Erythroblast (primary cell): ENCODE measurements around the gene NCLN.
A peak's percentile ranks its signal among the peaks of the same experiment; 100 is the strongest.
"Not testable (repeated sequence)": the region's sequence is repeated elsewhere in the genome, so short reads cannot be mapped to it uniquely, and the experiment has no call there.

Experiments
- DNase-seq, 2 experiments: peaks; one replicate each; lab custom pipeline; 2025; lab: John Stamatoyannopoulos, UW
- GATA1 ChIP-seq: IDR thresholded peaks from 2 replicates; pipeline ENCODE4 v1.6.1; 2011; ENCODE audit warnings: low read depth, mild to moderate bottlenecking, control low read depth, low read length, moderate library complexity
- POLR2A ChIP-seq: IDR thresholded peaks from 2 replicates; pipeline ENCODE4 v1.6.1; 2011; ENCODE audit warnings: mild to moderate bottlenecking, low read length

The NCLN gene

DNA sequence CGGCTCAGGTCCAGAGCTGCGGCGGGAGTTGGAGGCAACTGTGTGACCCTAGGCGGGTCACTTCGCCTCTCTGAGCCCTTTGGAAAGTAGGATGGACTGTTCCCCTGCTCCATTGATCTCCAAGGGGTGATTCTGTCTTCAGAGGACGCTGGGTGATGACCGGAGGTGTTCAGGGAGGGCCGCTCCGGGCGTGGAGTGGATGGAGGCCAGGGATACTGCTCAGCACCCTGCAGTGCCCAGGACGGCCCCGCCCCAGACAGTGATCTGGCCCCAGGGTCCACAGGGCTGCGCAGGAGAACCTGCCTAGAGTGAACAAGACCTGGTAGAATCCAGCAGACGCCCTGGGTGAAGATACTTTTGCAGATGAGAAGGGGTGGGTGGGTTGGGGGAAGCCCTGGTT, 7.0 kb downstream of the NCLN start:
- DNase-seq, result no peak
- TF ChIP-seq POLR2A (no peak), GATA1 (no peak)

DNA sequence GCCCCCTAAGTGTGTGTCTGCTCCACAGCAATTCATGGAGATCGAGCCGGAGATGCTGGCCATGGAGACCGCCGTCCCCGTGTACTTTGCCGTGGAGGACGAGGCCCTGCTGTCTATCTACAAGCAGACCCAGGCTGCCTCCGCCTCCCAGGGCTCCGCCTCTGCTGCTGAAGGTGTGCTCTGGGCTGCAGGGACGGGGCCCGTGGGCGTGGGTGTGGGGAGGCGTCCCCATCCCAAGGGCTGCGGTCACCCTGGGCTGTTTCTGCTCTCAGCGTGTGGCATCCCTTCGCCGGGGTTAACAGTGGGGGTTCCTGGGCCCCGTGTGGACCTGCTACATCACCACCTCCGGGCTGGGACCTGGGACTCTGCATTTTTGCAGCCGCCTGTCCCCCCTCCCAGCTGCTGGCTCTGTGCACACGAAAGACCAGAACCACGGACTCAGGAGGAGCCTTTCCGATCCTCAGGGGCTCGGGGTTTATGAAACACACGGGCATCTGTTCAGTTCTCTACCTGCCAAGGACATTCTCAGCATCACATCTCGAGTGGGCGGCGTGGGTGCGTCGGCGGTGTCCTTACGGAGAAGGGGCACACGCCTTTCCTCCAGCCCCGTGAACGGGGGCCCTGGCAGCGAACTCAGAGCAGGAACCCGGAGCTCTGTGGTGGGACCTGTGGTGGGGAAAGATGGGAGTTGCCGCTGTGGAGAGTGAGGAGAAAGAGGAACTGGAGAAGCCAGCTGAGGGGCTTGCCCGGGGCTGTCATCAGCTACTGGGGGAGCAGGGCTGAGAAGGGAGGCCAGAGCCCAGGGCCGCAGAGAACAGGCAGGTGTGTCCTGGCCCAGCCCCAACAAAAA, 7.8 kb downstream of the NCLN start:
- TF ChIP-seq GATA1 (no peak), POLR2A (no peak)
- peak in 1 of 2 experiments; percentile 49 for DNase-seq

DNA sequence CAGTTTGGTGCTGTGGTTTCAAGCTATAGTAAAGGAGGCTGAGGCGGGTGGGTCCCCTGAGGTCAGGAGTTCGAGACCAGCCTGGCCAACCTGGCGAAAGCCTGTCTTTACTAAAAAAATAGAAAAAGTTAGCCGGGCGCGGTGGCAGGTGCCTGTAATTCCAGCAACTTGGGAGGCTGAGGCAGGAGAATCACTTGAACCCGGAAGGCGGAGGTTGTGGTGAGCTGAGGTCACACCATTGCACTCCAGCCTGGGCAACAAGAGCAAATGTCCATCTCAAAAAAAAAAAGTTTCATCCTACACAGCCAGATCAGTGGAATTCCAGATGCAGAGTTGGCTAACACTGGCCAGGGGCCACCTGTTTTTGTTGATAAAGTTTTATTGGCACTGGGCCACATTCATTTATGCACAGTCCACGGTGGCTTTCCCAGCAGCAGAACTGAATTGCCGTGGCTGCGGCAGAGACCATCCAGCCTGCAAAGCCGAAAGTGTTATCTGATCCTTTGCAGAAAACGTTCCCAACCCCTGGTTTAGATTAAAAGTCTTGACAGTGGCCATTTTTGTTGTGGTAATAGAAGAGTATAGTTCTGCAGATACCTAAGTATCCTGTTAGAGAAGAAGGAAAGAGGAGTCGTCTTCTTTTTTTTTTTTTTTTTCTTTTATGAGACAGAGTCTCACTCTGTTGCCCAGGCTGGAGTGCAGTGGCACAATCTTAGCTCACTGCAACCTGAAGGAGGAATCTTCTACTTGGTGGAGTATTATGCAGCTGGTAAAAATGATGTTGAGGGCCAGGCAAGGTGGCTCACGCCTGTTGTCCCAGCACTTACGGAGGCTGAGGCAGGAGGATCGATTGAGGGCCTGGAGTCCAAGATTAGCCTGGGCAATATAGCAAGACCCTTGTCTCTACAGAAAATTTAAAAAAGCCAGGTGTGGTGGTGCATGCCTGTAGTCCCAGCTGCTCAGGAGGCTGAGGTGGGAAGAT, 8.7 kb downstream of the NCLN start:
- peak; percentile 88 to 94 for DNase-seq
- TF ChIP-seq GATA1 (peak; percentile 14), POLR2A (no peak)

GRCh38 chr19:3196064-3196932, 10.6 kb downstream of the NCLN start:
- no peak for DNase-seq
- no peak for TF ChIP-seq GATA1
- no peak for TF ChIP-seq POLR2A

DNA sequence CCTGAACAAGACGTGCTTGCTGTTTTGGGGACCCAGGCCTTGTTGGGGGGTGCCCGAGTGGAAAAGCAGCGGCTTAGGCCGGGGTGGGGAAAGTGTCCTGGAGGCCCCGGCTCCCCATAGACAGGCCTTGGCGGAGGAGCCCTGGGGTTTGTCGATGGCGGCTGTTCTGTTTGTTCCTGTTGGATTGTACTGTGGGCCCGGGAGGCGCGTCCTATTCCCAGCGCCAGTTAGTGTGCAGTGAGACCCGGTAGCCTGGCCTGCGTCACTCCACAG, 11.1 kb downstream of the NCLN start:
- DNase-seq, result no peak
- TF ChIP-seq GATA1 (no peak), POLR2A (no peak)

DNA sequence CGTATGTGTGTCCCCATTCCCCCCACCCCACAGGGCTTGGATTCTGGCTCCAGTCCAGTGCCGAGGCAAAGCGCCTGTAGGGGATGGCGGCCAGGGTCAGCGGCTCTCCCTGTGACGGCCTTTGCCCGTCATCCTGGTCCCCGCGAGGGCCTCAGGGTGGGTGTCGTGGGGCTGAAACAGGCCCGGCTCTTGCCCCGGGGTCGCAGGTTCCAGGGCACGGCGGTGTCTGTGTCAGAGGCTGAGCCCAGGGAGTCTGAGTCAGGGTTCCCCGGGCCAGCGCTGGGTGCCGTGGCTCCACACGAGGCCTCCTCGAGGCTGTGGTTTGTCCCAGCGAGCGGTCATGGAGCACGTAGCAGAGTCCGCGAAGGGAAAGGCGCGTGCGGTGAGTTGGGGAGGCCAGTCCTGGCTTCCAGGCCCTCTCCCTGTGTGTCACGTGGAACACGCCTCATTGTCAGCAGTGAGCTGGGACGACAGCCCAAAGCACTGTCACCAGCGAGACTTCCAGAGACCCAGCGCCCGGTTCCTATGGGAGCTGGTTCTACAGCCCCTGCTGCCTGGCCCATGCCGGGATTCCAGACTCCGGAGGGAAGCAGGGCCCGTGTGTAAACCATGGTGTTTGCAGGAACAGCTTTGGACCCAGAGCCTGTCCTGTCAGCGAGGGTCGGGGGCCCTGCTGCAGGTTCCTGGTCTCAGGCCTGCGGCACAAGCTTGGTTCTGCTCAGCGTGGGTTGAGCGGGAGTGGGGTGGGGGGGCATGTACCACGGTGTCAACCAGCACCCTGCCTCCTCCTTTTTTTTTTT, 13.4 kb downstream of the NCLN start:
- TF ChIP-seq POLR2A (no peak), GATA1 (no peak)
- no peak for DNase-seq

DNA sequence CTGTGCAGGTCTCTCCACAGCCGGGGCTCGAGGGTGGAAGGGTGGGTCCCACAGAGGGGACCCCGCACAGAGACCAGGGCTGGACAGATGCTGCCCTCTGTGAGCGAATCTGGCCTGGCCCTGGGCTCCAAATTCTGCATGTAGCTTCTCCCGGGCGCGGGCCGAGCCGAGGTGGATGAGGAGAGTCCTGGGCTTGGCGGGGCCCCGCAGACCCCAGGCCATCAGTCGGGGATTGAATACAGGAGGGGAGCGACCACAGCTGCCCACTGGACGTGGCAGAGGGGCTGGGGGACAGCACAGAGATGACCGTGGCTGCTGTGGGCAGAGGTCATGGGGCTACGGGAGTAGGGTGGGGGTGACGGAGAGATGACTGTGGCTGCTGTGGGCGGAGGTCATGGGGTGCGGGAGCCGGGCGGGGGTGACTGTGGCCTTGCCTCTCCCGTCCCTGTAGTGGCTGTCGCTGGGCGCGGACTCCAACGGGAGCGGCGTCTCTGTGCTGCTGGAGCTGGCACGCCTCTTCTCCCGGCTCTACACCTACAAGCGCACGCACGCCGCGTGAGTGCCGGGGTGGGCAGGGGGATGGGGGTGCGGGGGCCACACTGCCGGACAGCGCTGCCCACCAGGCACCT, 15.5 kb downstream of the NCLN start:
- DNase-seq, result no peak

DNA sequence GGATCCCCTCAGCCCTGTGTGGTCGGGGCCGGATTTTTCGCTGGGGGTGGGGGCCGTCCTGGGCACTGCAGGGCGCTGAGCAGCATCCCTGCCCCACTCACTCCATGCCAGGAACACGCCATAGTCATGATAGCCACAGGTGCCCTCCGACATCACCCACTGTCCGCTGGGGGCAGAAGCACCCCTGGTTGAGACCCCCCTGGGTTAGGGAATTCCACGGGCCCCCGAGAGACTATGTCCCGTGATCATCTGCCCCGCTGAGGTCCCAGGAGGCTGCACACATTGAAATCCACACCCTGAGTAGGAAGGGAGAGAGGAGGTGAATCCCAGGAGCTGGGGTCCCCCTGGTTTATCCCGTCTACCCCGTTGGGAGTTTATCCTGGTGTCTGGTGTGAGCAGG, 16.2 kb downstream of the NCLN start:
- DNase-seq, result no peak
- no peak for TF ChIP-seq POLR2A
- no peak for TF ChIP-seq GATA1

More for the DNA sequence above, 15.5 kb downstream of the NCLN start:
- TF ChIP-seq POLR2A (no peak), GATA1 (no peak)

GRCh38 chr19:3202346-3202745, 16.6 kb downstream of the NCLN start:
- TF ChIP-seq POLR2A, result no peak
- no peak for TF ChIP-seq GATA1
- no peak for DNase-seq

- DNase-seq, result not testable (repeated sequence)
Measured at GRCh38 chr19:3202895-3203294, 17.2 kb downstream of the NCLN start.

GRCh38 chr19:3203805-3204645, 18.3 kb downstream of the NCLN start:
- no peak for DNase-seq
- TF ChIP-seq POLR2A (no peak), GATA1 (no peak)
